ENCODE measurements around the gene CPA4.

DNA sequence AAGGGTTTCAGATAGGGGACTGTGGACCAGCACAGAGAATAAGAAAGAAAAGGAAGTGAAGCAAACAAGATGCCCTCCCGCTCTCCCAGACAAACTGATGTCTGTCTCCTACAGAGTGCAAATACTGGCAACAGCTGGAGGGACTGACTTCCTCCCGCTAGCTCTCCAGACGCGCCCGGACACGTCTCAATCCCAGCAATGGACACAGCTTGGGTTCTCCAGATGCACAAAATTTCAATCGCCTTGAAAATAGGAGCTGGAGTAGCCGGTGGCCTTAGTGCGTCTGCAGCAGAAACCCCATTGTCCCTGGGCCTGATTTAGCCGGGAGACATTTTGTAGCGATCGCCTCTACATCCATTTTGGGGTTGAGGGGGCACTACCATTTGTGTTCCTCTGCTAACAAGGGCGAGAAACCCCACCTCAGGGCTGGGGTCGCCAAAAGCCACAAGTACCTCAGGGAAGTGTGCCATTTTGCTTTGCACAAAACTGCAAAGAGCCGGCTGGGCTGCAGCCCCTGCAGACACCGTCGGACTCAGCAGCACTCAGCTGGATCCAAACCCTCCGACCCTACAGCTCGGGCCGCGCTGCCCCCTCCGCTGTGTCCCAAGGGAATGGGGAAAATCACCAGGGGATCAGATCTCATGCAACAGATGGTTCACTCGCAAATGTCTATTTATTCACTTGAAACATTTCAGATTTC is 20.4 kb upstream of the CPA4 start:
- TF ChIP-seq, protein P1, sequence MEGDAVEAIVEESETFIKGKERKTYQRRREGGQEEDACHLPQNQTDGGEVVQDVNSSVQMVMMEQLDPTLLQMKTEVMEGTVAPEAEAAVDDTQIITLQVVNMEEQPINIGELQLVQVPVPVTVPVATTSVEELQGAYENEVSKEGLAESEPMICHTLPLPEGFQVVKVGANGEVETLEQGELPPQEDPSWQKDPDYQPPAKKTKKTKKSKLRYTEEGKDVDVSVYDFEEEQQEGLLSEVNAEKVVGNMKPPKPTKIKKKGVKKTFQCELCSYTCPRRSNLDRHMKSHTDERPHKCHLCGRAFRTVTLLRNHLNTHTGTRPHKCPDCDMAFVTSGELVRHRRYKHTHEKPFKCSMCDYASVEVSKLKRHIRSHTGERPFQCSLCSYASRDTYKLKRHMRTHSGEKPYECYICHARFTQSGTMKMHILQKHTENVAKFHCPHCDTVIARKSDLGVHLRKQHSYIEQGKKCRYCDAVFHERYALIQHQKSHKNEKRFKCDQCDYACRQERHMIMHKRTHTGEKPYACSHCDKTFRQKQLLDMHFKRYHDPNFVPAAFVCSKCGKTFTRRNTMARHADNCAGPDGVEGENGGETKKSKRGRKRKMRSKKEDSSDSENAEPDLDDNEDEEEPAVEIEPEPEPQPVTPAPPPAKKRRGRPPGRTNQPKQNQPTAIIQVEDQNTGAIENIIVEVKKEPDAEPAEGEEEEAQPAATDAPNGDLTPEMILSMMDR (IDR thresholded peaks at IDR 0.05) = no peak
- TF ChIP-seq POLR2AphosphoS5 (IDR thresholded peaks at IDR 0.05) = no peak
- no peak for TF ChIP-seq POLR2A (IDR thresholded peaks at IDR 0.05)
- TF ChIP-seq EP300 (IDR thresholded peaks at IDR 0.05) = no peak

All from upper lobe of left lung (tissue), 4 donors.